Head of caudate nucleus (tissue), 42 donors: ENCODE data around the gene C5AR2.
"Not testable (repeated sequence)": the region's sequence is repeated elsewhere in the genome, so short reads cannot be mapped to it uniquely, and the experiment has no call there.

Experiments used
- DNase-seq, 42 donors: peaks; one replicate each; pipeline versions ENCODE4 v3.0.0 to v3.0.0-alpha.2; 2020 to 2021; ENCODE audit warnings: mixed read lengths in 7 of 42
- intact Hi-C: fragments of 100-400 bp; cut with DNase I; formaldehyde crosslinking; loops from one replicate; pipeline ENCODE4 v1.15.0; 2022

C5AR2 gene

GRCh38 chr19:47353307-47353712 is 21.3 kb downstream of the C5AR2 start:
- DNase-seq: no peak
- intact Hi-C loops: no loop called here

GRCh38 chr19:47356900-47357299 is 24.9 kb downstream of the C5AR2 start:
- intact Hi-C loops: no loop called here
- no peak for DNase-seq

DNA sequence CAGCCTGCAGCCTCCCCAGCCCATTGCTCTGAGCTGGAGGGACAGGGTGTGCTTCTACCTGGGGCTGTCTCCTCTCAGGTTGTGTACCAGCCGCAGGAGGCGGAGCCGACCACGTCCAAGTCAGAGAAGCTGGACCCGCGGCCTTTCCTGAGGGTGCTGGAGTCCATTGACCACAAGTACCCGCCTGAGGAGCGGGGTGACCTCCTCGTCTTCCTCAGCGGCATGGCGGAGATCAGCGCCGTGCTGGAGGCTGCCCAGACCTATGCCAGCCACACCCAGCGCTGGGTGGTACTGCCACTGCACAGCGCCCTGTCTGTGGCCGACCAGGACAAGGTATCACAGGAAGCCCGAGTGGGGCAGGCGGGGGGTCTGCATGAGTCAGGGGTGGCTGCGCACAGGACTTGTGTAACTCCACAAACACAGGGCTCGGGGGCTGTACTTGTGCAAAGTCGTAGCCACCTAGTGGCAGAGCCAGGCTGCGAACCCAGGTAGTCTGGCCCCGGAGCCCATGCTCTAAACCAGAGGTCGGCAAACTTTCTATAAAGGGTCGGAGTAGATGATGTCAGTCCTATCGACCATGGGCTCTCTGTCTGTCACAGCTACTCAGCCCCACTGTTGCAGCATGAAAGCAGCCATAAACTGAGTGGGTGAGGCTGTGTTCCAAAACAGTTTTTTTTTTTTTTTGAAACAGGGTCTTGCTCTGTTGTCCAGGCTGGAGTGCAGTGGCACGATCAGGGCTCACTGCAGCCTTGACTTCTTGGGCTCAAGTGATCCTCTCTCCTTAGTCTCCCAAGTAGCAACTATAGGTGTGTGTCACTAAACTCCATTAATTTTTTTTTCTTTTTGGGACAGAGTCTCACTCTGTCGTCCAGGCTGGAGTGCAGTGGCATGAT is 26.1 kb downstream of the C5AR2 start:
- intact Hi-C loops: no loop called here

GRCh38 chr19:47358936-47359335 is 27.0 kb downstream of the C5AR2 start:
- DNase-seq: no peak
- intact Hi-C loops: no loop called here

More for the DNA sequence above, 26.1 kb downstream of the C5AR2 start:
- no peak for DNase-seq

DNA sequence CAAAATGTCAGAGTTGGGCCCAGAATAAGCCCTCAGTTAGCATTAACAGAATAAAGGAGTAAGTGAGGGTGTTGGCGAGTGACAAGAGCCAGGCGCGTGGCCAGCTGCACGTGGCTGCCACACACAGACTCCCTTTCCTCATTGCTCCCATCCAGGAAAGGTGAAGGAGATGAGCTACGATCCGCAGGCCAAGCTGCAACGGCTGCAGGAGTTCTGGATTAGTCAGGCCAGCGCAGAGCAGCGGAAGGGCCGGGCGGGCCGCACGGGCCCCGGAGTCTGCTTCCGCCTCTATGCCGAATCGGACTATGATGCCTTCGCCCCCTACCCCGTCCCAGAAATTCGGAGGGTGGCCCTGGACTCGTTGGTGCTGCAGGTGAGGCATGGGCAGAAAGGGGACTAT is 30.3 kb downstream of the C5AR2 start:
- no peak for DNase-seq
- intact Hi-C loops: no loop called here

DNA sequence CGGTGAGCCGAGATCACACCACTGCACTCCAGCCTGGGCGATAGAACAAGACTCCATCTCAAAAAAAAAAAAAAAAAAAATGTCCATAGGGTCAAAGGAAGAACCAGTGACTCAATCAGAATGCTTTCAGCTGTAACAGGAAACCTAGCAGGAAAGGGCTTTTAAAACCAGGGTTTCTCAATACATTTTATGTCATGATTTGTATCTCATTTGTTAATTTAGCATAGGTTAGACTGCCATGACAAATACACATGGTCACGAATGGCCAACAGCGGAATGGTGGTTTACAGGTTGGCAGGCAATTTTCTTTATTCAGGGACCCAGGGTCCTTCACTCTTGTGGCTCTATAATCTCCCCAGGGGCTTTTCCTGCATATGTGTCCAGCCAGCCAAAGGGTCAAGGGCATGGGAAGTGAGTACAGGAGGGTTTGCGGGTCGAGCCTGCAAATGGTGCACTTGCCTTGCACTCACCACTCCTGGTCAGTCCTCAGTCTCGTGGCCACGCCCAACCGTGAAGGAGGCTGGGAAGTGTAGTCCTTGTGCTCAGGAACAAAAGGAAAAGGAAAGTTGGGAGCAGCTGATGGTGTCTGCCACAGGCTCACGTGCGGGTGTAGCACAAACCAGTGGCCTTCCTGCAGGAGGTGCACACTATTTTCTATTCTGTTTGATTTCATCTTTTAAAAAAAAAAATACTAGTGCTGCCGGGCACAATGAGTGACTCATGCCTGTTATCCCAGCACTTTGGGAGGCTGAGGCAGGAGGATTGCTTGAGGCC is 32.0 kb downstream of the C5AR2 start:
- intact Hi-C loops: no loop called here
- no peak for DNase-seq

- DNase-seq, intact Hi-C loops: not testable (repeated sequence)
These were observed 33.5 kb downstream of the C5AR2 start for GRCh38 chr19:47365455-47365854.

DNA sequence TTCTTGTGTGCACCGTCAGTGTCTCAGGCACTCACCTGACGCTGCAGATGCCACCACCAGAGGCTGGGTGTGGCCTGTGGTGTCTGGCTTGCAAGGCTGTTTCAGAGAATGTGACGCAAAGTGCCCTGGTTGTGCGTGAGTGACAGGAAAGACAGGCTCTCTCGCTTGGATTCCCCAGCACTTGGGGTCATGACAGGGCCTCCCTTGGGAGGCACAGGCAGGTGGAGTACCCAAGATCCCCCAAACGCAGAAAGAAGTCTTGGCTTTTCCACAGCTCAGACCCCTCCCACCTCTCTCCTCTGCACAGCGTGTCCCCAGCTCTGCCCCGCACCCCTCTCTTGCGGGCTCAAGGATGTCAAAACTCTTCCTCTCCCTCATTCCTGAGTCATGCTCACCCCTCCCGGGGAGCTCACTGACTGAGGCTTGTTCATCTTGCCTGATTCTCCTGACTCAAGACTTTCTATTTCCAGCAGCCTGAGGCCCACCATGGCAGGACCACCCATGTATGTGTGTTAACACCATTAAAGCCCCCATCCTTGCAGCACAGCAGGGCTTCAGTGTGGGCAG is 38.2 kb downstream of the C5AR2 start:
- DNase-seq: peak; percentile 39 to 93 (median 74)

DNA sequence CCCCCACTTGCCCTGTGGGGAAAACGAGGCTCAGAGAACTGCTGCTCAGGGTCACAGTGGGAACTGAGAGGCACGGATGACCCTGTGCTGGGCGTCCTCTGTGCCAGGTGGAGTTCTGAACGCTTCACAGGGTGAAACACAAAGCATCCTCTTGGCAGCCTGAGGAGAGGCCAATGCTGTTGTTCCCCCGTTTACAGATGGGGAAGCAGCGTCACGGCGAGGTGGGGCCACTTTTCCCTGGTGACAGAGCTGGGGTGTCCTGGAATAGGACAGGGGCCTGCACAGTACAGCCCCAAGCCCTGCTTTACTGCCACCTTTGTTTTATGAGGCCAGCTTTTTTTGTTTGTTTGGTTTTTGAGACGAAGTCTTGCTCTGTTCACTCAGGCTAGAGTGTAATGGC is 39.3 kb downstream of the C5AR2 start:
- DNase-seq: no peak
- intact Hi-C loops: no loop called here

More for the DNA sequence above, 38.2 kb downstream of the C5AR2 start:
- intact Hi-C loops: no loop called here

DNA sequence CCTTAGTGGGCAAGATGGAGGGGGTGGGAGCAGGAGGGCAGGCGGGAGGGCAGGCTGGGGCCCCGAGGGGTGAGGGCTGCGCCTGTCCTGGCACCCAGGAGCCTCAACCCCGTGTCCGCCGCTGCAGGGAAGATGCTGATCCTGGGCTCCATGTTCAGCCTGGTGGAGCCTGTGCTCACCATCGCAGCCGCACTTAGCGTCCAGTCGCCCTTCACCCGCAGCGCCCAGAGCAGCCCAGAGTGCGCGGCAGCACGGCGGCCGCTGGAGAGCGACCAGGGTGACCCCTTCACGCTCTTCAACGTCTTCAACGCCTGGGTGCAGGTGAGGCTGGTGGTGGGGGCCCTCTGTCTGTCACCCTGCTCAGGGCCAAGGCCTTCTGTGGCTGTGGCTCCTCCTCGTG is 40.6 kb downstream of the C5AR2 start:
- no peak for DNase-seq
- intact Hi-C loops: no loop called here

- no peak for DNase-seq
- intact Hi-C loops: no loop called here
These were observed 41.6 kb downstream of the C5AR2 start for GRCh38 chr19:47373246-47374240.

DNA sequence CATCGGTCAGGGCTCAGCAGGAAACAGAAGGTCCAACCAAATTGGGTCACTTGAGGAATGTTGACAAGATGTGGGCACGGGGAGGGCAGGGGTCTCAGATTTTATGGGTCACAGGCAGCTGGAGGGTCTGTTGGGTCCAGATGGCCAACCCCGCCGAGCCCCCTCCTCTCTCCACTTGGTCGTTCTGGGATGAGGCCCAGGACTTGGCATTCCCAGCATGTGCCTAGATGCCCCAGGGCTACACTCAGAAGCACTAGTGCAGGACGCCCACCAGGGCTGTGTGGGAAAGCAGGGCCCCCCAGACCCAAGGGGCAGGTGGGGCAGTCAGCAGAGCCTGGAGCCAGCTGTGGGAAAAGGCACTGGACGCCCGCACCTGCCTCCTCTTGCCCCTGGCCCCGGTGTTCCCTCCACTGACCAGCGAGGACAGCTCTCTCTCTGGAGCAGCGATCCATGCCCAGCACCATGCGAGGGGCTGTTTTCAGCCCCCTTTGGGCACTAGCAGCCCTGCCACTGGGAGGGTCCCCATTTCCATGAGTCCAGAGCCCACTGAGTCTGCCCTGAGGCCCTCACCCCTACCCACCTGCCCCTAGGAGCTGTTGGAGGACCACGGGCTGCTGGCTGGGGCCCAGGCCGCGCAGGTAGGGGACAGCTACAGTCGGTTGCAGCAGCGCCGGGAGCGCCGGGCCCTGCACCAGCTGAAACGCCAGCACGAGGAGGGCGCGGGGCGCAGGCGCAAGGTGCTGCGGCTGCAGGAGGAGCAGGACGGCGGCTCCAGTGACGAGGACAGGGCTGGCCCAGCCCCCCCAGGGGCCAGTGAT is 43.1 kb downstream of the C5AR2 start:
- no peak for DNase-seq
- intact Hi-C loops: no loop called here

DNA sequence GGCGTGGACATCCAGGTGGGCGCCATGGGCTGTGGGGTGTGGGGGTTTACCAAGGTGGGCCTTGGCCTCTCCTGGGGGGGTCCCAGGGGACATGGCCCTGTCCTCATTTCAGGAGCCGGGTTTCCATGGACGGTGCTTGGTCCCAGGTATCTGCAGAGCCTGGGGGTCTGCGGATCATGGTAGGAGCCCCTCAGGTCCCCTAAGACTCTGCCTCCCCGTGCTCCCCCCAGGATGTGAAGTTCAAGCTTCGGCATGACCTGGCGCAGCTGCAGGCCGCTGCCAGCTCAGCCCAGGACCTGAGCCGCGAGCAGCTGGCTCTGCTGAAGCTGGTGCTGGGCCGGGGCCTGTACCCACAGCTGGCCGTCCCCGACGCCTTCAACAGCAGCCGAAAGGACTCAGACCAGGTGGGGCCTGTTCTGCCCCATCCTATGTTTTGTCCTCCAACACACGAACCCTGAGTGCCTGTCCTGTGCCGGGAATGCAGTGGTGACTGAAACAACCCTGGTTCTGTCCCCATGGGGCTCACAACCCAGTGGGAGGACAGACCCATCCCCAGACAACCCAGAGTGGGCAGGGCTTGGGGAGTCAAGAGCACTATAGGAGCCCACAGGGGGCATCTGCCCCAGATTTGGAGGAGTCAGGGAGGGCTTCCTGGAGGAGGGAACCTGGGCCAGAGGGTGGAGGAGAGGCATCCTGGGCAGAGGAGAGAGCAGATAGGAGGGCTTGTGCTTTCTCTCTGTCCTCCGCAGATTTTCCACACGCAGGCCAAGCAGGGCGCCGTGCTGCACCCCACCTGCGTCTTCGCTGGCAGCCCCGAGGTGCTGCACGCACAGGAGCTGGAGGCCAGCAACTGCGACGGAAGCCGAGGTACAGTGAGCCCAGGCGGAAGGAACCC is 44.0 kb downstream of the C5AR2 start:
- no peak for DNase-seq
- intact Hi-C loops: no loop called here

- DNase-seq: no peak
These were observed 44.7 kb downstream of the C5AR2 start for GRCh38 chr19:47376589-47377144.

DNA sequence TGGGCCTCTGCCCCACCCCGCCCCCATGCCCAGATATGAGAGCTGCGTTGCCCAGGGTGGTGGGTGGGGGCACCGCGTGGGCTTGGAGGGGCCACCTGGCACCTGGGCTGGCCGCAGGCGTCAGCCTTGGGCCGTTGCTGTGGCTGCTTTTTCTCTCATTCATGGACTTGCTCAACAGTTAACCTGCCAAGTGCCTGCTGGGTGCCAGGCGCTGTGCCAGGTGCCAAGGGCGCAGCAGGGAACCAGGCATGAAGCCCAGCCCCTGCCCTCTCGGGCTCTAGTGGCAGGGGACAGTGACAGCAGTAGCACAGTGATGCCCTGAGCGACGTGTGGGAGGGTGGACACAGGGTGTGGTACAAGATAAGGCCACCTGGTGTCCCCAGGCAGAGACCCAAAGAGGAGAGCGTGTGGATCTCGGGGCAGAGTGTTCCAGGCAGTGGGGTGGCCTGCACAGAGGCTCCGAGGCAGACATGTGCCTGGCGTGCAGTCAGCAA is 45.3 kb downstream of the C5AR2 start:
- intact Hi-C loops: no loop called here

More at GRCh38 chr19:47376589-47377144, 44.7 kb downstream of the C5AR2 start:
- intact Hi-C loops: no loop called here

DNA sequence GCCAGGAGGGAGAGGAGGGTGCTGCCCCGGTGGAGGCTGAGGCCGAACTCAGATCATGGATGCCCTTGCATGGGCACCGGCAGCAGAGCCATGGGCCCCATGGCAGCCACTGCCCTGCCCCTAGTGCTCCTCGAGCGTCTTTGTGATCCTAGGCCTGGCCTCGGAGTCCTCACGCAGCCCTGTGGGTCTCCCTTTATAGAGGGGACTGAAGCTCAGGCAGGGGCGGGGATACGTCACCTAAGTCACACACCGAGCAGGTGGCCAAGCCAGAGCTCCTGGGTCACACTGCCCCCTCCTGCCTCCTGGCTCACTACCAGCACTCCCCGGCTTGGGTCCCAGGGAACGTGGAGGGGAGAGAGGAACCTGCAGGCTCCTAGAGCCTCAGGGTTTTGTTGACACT is 45.8 kb downstream of the C5AR2 start:
- intact Hi-C loops: no loop called here
- no peak for DNase-seq

More for the DNA sequence above, 45.3 kb downstream of the C5AR2 start:
- DNase-seq: peak in 22 of 42 donors; percentile 8 to 56 (median 29)
